Right atrium auricular region (tissue), 2 donors: ENCODE results near the gene MAD1L1. TPM values are rescaled to one million over a fixed set of nuclear protein-coding genes. Genes with fewer than 3 reads are reported as not detected.

Source experiments
- DNase-seq: peaks from one replicate; pipeline ENCODE4 v3.0.0-alpha.2; 2019; ENCODE audit warnings: low spot score
- H3K27ac ChIP-seq, 2 donors: fragments of 200-600 bp; sonication (generic); 1 replicate in 1 of 2; 2 replicates in 1 of 2; pipeline ENCODE4 v1.5.1; 2016 to 2019
- H3K27me3 ChIP-seq, 2 donors: fragments of 200-600 bp; sonication (generic); one replicate each; pipeline versions ENCODE4 v1.5.1 to v1.6.0; 2017 to 2019
- H3K36me3 ChIP-seq: fragments of 200-600 bp; sonication (generic); one replicate; pipeline ENCODE4 v1.5.1; 2016
- H3K4me1 ChIP-seq, 2 donors: fragments of 200-600 bp; sonication (generic); one replicate each; pipeline versions ENCODE4 v1.5.1 to v1.6.0; 2017 to 2019
- H3K4me3 ChIP-seq, 2 donors: fragments of 200-600 bp; sonication (generic); 1 replicate in 1 of 2; 2 replicates in 1 of 2; pipeline ENCODE4 v1.5.1; 2017 to 2019; ENCODE audit warnings: mild to moderate bottlenecking in 1 of 2, moderate library complexity in 1 of 2
- H3K9me3 ChIP-seq, 2 donors: fragments of 200-600 bp; sonication (generic); one replicate each; pipeline ENCODE4 v1.5.1; 2019
- total RNA-seq, 2 donors: library from RNA; depleted of rRNA; stranded (reverse); fragments of >200 nt; gene quantifications; one replicate each; pipeline ENCODE4 v1.1.0, GENCODE V29; 2016
- TF ChIP-seq, protein P1 (sequence below), 2 donors: fragments of 200-600 bp; sonication (generic); IDR thresholded peaks; one replicate each; pipeline ENCODE4 v1.5.1; 2019; ENCODE audit warnings: antibody characterized with exemption in 2 of 2

The MAD1L1 gene
- total RNA-seq, 2 donors from 2014 or later = 13.3 to 31.9 TPM

GRCh38 chr7:2191016-2191415 is 41.7 kb downstream of the MAD1L1 start:
- H3K4me3 ChIP-seq = no peak overlapping the region
- no peaks in the 10 kb centered on the region for H3K27me3 ChIP-seq
- DNase-seq = no peak
- H3K9me3 ChIP-seq = no peaks in the 10 kb centered on the region
- peaks cover 0 to 3% of the 10 kb centered on the region in 2 donors for H3K4me1 ChIP-seq
- no peak overlapping the region for H3K27ac ChIP-seq
- TF ChIP-seq, protein P1, sequence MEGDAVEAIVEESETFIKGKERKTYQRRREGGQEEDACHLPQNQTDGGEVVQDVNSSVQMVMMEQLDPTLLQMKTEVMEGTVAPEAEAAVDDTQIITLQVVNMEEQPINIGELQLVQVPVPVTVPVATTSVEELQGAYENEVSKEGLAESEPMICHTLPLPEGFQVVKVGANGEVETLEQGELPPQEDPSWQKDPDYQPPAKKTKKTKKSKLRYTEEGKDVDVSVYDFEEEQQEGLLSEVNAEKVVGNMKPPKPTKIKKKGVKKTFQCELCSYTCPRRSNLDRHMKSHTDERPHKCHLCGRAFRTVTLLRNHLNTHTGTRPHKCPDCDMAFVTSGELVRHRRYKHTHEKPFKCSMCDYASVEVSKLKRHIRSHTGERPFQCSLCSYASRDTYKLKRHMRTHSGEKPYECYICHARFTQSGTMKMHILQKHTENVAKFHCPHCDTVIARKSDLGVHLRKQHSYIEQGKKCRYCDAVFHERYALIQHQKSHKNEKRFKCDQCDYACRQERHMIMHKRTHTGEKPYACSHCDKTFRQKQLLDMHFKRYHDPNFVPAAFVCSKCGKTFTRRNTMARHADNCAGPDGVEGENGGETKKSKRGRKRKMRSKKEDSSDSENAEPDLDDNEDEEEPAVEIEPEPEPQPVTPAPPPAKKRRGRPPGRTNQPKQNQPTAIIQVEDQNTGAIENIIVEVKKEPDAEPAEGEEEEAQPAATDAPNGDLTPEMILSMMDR (IDR thresholded peaks at IDR 0.05) = no peak
- no peaks in the 10 kb centered on the region for H3K36me3 ChIP-seq

DNA sequence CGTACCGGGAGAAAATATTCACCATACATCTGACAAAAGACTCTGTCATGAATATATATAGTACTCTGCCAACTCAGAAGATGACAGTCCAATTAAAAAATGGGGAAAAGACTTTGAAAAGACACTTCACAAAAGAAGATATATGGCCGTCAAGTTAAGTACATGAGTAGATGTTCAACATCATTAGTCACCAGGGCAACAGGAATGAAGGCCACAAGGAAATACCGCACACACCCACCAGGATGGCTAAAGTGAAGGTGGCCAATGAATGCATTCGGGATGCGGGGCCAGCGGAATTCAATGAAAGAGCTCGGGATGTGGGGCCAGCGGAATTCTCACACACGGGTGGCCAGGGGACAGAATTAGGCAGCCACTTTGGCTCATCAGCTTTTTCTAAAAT is 42.2 kb downstream of the MAD1L1 start:
- no peaks in the 10 kb centered on the region for H3K36me3 ChIP-seq
- H3K4me3 ChIP-seq = no peak overlapping the region
- no peaks in the 10 kb centered on the region for H3K4me1 ChIP-seq
- H3K27ac ChIP-seq = no peak overlapping the region
- no peaks in the 10 kb centered on the region for H3K27me3 ChIP-seq
- TF ChIP-seq, protein P1 (IDR thresholded peaks at IDR 0.05) = no peak
- no peaks in the 10 kb centered on the region for H3K9me3 ChIP-seq
- no peak for DNase-seq

DNA sequence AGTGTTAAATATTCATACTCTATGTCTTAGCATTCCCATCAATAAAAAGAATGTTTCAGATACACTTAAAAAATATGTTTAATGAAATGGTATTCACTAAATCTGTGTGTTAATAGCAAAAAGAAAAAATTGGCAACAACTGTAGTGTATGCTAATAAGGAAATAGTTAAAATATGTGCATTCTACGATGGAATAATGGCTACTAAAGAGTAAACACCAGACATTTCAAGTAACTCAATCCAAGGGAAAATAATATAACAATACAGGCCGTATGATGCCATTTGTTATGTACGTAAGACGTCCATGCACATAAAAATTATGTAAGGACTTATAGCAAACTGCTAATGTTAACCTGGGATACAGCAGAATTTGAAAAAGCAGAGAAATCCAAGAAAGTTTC is 46.6 kb downstream of the MAD1L1 start:
- DNase-seq = no peak
- Histone ChIP-seq H3K4me1 (no peaks in the 10 kb centered on the region), H3K4me3 (no peak overlapping the region), H3K27ac (no peak overlapping the region), H3K9me3 (no peaks in the 10 kb centered on the region), H3K27me3 (no peaks in the 10 kb centered on the region), H3K36me3 (no peaks in the 10 kb centered on the region)
- TF ChIP-seq, protein P1 (IDR thresholded peaks at IDR 0.05) = no peak

DNA sequence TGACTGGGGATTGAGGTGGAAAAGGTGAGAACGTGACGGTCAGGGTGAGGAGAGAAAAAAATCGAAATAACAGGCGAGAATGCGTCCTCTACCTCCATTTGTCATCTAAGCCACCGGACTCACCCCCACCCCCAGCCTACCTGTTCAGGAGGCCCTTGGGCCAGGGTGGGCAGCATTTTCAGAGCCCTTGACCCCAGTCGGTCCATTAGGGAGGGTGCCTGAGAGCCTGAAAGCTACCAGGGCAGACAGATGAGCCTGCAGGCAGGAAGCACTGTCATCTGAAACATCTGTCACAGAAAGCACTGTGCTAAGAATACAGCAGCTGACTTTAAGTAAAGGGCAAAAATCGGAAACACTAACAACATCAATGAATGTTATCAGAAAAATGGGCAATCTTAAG is 47.0 kb downstream of the MAD1L1 start:
- H3K27ac ChIP-seq = no peak overlapping the region
- TF ChIP-seq, protein P1 (IDR thresholded peaks at IDR 0.05) = no peak
- H3K9me3 ChIP-seq = no peaks in the 10 kb centered on the region
- H3K27me3 ChIP-seq = no peaks in the 10 kb centered on the region
- no peak for DNase-seq
- H3K36me3 ChIP-seq = no peaks in the 10 kb centered on the region
- no peaks in the 10 kb centered on the region for H3K4me1 ChIP-seq
- H3K4me3 ChIP-seq = no peak overlapping the region

GRCh38 chr7:2182461-2182860 is 50.3 kb downstream of the MAD1L1 start:
- H3K27me3 ChIP-seq = no peaks in the 10 kb centered on the region
- no peaks in the 10 kb centered on the region for H3K9me3 ChIP-seq
- TF ChIP-seq, protein P1 (IDR thresholded peaks at IDR 0.05) = no peak
- DNase-seq = no peak
- H3K36me3 ChIP-seq = no peaks in the 10 kb centered on the region
- H3K4me3 ChIP-seq = no peak overlapping the region
- no peaks in the 10 kb centered on the region for H3K4me1 ChIP-seq
- no peak overlapping the region for H3K27ac ChIP-seq

- Histone ChIP-seq H3K27me3 (no peaks in the 10 kb centered on the region), H3K9me3 (no peaks in the 10 kb centered on the region), H3K36me3 (no peaks in the 10 kb centered on the region), H3K27ac (no peak overlapping the region), H3K4me1 (no peaks in the 10 kb centered on the region), H3K4me3 (no peak overlapping the region)
- DNase-seq = peak; percentile 36
- TF ChIP-seq, protein P1 (IDR thresholded peaks at IDR 0.05) = no peak
These were observed 51.5 kb downstream of the MAD1L1 start for GRCh38 chr7:2181077-2181854.
